ENCODE data around the gene PDE4A.

Gene PDE4A

DNA sequence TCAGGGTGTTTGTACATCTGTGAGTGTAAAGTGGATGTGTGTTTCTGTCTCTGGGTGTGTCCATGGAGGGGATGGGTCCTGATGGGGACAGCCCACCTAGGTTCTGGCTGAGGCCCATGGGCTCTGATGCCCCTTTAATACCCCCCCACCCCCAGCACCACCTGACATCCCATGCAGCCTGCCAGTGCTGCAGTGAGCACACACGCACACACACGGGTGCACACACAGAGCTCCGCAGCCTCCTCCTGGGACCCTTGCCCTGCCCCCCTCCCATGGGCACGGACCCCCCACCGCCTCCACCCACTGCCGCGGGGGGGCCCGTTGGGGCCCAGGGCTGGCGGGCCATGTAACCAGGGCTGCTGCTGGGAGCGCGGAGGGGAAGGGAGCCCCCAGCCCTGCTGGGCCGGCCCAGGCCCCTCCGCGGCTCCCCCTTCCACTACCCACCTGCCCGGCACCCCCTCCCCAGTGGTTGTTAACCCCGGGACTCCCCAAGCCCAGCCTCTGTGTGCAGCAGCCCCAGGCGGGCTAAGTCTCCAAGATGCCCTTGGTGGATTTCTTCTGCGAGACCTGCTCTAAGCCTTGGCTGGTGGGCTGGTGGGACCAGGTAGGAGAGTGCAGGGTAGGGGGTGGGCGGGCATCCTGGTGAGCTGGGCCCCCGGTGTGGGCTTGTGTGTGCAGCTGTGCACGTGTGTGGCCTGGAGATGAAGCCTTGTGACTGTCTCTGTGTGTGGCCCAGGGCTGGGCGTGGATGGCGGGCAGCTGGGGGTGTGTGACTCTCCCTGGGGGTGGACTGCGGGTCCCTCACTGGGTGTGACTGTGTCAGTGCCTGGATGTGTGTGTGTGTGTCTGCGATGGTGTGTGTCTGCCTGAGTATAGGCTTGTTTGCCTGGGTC lies 32.6 kb downstream of the PDE4A start:
- TF ChIP-seq, protein P1, sequence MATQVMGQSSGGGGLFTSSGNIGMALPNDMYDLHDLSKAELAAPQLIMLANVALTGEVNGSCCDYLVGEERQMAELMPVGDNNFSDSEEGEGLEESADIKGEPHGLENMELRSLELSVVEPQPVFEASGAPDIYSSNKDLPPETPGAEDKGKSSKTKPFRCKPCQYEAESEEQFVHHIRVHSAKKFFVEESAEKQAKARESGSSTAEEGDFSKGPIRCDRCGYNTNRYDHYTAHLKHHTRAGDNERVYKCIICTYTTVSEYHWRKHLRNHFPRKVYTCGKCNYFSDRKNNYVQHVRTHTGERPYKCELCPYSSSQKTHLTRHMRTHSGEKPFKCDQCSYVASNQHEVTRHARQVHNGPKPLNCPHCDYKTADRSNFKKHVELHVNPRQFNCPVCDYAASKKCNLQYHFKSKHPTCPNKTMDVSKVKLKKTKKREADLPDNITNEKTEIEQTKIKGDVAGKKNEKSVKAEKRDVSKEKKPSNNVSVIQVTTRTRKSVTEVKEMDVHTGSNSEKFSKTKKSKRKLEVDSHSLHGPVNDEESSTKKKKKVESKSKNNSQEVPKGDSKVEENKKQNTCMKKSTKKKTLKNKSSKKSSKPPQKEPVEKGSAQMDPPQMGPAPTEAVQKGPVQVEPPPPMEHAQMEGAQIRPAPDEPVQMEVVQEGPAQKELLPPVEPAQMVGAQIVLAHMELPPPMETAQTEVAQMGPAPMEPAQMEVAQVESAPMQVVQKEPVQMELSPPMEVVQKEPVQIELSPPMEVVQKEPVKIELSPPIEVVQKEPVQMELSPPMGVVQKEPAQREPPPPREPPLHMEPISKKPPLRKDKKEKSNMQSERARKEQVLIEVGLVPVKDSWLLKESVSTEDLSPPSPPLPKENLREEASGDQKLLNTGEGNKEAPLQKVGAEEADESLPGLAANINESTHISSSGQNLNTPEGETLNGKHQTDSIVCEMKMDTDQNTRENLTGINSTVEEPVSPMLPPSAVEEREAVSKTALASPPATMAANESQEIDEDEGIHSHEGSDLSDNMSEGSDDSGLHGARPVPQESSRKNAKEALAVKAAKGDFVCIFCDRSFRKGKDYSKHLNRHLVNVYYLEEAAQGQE (IDR thresholded peaks at IDR 0.05; ENCODE audit: insufficient read depth in 1 of 2, low read depth in 2 of 2, low read length in 2 of 2) = no peak
- TF ChIP-seq TAF1 (IDR thresholded peaks at IDR 0.05; ENCODE audit: borderline replicate concordance, insufficient read depth, low read length) (no peak), SIN3A (IDR thresholded peaks at IDR 0.05; ENCODE audit: borderline replicate concordance, insufficient read depth, low read length) (no peak)

DNA sequence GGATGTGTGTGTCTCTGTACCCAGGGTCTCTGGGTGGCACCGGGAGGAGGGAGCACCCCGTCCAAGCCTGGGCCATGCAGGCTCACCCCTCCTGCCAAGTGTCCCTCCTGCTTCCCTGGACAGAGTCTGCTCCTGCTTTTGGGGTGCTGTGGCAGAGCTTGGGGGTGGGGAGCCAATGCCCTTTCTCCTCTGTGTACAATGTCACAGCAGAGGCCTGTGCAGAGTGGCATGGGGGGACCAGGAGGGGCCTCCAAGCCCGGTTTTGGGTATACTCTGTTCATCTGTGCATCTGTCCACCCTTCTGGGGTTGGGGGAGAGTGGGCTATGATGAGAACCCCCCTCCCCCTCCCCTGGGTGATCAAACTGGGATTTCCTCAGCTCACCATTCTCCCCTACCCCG lies 33.5 kb downstream of the PDE4A start:
- no peak for TF ChIP-seq FOXP2 (optimal IDR thresholded peaks at IDR 0.05; ENCODE audit: borderline replicate concordance, extremely low read depth, extremely low read length, insufficient read depth)
- TF ChIP-seq, protein P1 (IDR thresholded peaks at IDR 0.05; ENCODE audit: insufficient read depth in 1 of 2, low read depth in 2 of 2, low read length in 2 of 2) = no peak
- no peak for TF ChIP-seq POLR2AphosphoS5 (IDR thresholded peaks at IDR 0.05; ENCODE audit: low read depth, low read length)
- no peak for TF ChIP-seq TAF1 (IDR thresholded peaks at IDR 0.05; ENCODE audit: borderline replicate concordance, insufficient read depth, low read length)
- no peak for TF ChIP-seq SIN3A (IDR thresholded peaks at IDR 0.05; ENCODE audit: borderline replicate concordance, insufficient read depth, low read length)

DNA sequence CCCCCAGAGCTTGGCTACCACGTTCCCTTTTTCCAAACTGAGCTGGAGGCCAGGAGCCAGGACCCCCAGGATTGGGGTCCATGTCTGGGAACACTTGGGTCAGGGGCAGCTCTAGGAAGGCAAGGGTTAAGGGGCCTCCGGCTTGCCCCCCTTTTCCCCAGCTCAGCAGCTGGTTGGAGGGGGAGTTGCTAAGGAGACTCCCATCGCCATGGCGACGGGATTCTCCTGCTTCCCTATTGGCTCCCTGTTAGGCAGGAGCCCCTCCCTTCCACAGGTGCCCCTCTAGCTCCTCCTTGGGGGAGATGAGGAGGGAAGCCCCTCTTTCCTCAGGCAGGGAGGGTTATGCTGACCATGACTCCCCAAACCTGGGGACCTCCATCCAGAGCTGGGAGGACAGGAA lies 33.9 kb downstream of the PDE4A start:
- no peak for TF ChIP-seq TAF1 (IDR thresholded peaks at IDR 0.05; ENCODE audit: borderline replicate concordance, insufficient read depth, low read length)
- no peak for TF ChIP-seq POLR2AphosphoS5 (IDR thresholded peaks at IDR 0.05; ENCODE audit: low read depth, low read length)
- TF ChIP-seq FOXP2 (optimal IDR thresholded peaks at IDR 0.05; ENCODE audit: borderline replicate concordance, extremely low read depth, extremely low read length, insufficient read depth) = no peak
- no peak for TF ChIP-seq SIN3A (IDR thresholded peaks at IDR 0.05; ENCODE audit: borderline replicate concordance, insufficient read depth, low read length)
- TF ChIP-seq, protein P1 (IDR thresholded peaks at IDR 0.05; ENCODE audit: insufficient read depth in 1 of 2, low read depth in 2 of 2, low read length in 2 of 2) = no peak

DNA sequence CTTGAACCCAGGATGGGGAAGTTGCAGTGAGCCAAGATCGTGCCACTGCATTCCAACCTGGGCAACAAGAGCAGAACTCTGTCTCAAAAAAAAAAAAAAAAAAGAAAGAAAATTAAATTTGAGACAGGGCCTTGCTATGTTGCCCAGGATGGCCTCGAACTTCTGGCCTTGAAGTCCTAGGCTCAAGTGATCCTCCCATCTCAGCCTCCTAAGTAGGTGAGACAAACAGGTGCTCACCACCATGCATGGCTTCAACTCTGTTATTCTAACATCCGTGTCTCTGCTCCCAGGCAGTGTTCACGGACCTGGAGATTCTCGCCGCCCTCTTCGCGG lies 40.3 kb downstream of the PDE4A start:
- no peak for TF ChIP-seq FOXP2 (optimal IDR thresholded peaks at IDR 0.05; ENCODE audit: borderline replicate concordance, extremely low read depth, extremely low read length, insufficient read depth)
- no peak for TF ChIP-seq TAF1 (IDR thresholded peaks at IDR 0.05; ENCODE audit: borderline replicate concordance, insufficient read depth, low read length)
- TF ChIP-seq SIN3A (IDR thresholded peaks at IDR 0.05; ENCODE audit: borderline replicate concordance, insufficient read depth, low read length) = no peak
- TF ChIP-seq POLR2AphosphoS5 (IDR thresholded peaks at IDR 0.05; ENCODE audit: low read depth, low read length) = no peak
- TF ChIP-seq, protein P1 (IDR thresholded peaks at IDR 0.05; ENCODE audit: insufficient read depth in 1 of 2, low read depth in 2 of 2, low read length in 2 of 2) = no peak
